IMR-90 (cell line): Measurements from ENCODE around the gene SLAMF7. TPM values are rescaled to one million over a fixed set of nuclear protein-coding genes. Genes with fewer than 3 reads are reported as not detected.

Experiments
- ATAC-seq: fragments of 200-7000 bp; cut with Tn5 transposase; 2 replicates; pipeline ENCODE4 v1.9.1; 2020; ENCODE audit warnings: low read depth, mild to moderate bottlenecking, moderate library complexity
- BruUV-seq: library from RNA; stranded (reverse); fragments of 400-500 nt; replicated peaks from 2 replicates; lab custom pipeline; 2021; lab: Mats Ljungman, UMichigan
- CTCF ChIA-PET: fragments of 300-600 bp; formaldehyde crosslinking; extraction: SDS; loops from one replicate; lab custom pipeline; 2021; ENCODE audit warnings: antibody characterized with exemption; lab: Yijun Ruan, JAX
- POLR2A ChIA-PET: fragments of 300-600 bp; sonication (Branson Sonifier 250); formaldehyde crosslinking; loops from one replicate; lab custom pipeline; 2022; ENCODE audit warnings: antibody characterized with exemption; ENCODE audit not compliant: unreplicated experiment; lab: Charles Lee
- DNase-seq: peaks from one replicate; pipeline ENCODE4 v3.0.0; 2013
- H2AFZ ChIP-seq: replicated peaks from 2 replicates; pipeline ENCODE3; 2013; ENCODE audit warnings: low read length, mild to moderate bottlenecking; ENCODE audit not compliant: poor library complexity
- H2AK5ac ChIP-seq: 2 replicates; pipeline ENCODE4 v1.6.1; 2013; ENCODE audit warnings: low read depth, low read length, inconsistent platforms
- H2AK9ac ChIP-seq: replicated peaks from 2 replicates; pipeline ENCODE3; 2013; ENCODE audit warnings: mild to moderate bottlenecking, low read depth, low read length, moderate library complexity; ENCODE audit not compliant: poor library complexity
- H2BK120ac ChIP-seq: 2 replicates; pipeline ENCODE4 v1.6.1; 2013; ENCODE audit warnings: low read depth, low read length, inconsistent platforms
- H2BK15ac ChIP-seq: 3 replicates; pipeline ENCODE4 v1.6.1; 2013; ENCODE audit warnings: low read depth, low read length, inconsistent platforms
- H2BK20ac ChIP-seq: 2 replicates; pipeline ENCODE4 v1.6.1; 2013; ENCODE audit warnings: low read depth, mild to moderate bottlenecking, inconsistent platforms, low read length, moderate library complexity
- H2BK5ac ChIP-seq: 2 replicates; pipeline ENCODE4 v1.6.1; 2013; ENCODE audit warnings: mild to moderate bottlenecking, low read depth, low read length, inconsistent platforms; ENCODE audit not compliant: poor library complexity, severe bottlenecking
- H3K14ac ChIP-seq: replicated peaks from 2 replicates; pipeline ENCODE4 v1.6.1; 2013; ENCODE audit warnings: low read depth, low read length, inconsistent platforms
- H3K18ac ChIP-seq: 2 replicates; pipeline ENCODE4 v1.6.1; 2013; ENCODE audit warnings: low read depth, low read length, control low read depth
- H3K23ac ChIP-seq: 2 replicates; pipeline ENCODE4 v1.6.1; 2013; ENCODE audit warnings: low read depth, low read length, inconsistent platforms
- H3K27ac ChIP-seq: 2 replicates; pipeline ENCODE4 v1.5.1; 2013; ENCODE audit warnings: mild to moderate bottlenecking, control low read depth, low read length; ENCODE audit not compliant: insufficient read depth
- H3K27me3 ChIP-seq: 2 replicates; pipeline ENCODE4 v1.6.1; 2013; ENCODE audit warnings: low read length; ENCODE audit not compliant: control insufficient read depth, insufficient read depth
- H3K36me3 ChIP-seq: 2 replicates; pipeline ENCODE4 v1.6.1; 2013; ENCODE audit warnings: low read length, mixed read lengths; ENCODE audit not compliant: control insufficient read depth, insufficient read depth
- H3K4ac ChIP-seq: 2 replicates; pipeline ENCODE4 v1.6.1; 2013; ENCODE audit warnings: low read depth, low read length, inconsistent platforms
- H3K4me1 ChIP-seq: 2 replicates; pipeline ENCODE4 v1.6.1; 2013; ENCODE audit warnings: low read length, mixed read lengths; ENCODE audit not compliant: control insufficient read depth, insufficient read depth
- H3K4me2 ChIP-seq: 2 replicates; pipeline ENCODE4 v1.6.1; 2013; ENCODE audit warnings: low read depth, mild to moderate bottlenecking, control low read depth, low read length, moderate library complexity
- H3K4me3 ChIP-seq: 2 replicates; pipeline ENCODE4 v1.5.1; 2013; ENCODE audit warnings: low read depth, mild to moderate bottlenecking, control low read depth, low read length, moderate library complexity; ENCODE audit not compliant: insufficient read depth
- H3K56ac ChIP-seq: 2 replicates; pipeline ENCODE4 v1.6.1; 2013; ENCODE audit warnings: low read length, inconsistent platforms; ENCODE audit not compliant: insufficient read depth; ENCODE audit errors: extremely low read depth
- H3K79me1 ChIP-seq, 2 experiments: 2 replicates each; pipeline ENCODE4 v1.6.1; 2013; ENCODE audit warnings: low read length in 2 of 2, inconsistent platforms in 1 of 2, low read depth in 1 of 2
- H3K9ac ChIP-seq: 2 replicates; pipeline ENCODE4 v1.6.1; 2013; ENCODE audit warnings: low read depth, low read length, control low read depth
- H3K9me1 ChIP-seq: 2 replicates; pipeline ENCODE4 v1.6.1; 2013; ENCODE audit warnings: low read length, inconsistent platforms; ENCODE audit not compliant: insufficient read depth
- H3K9me3 ChIP-seq: 2 replicates; pipeline ENCODE4 v1.6.1; 2013; ENCODE audit warnings: low read length; ENCODE audit not compliant: control insufficient read depth, insufficient read depth
- H4K20me1 ChIP-seq: 2 replicates; pipeline ENCODE4 v1.6.1; 2013; ENCODE audit warnings: low read length, inconsistent platforms; ENCODE audit not compliant: insufficient read depth
- H4K5ac ChIP-seq: 2 replicates; pipeline ENCODE4 v1.6.1; 2013; ENCODE audit warnings: mild to moderate bottlenecking, low read depth, low read length, control low read depth
- H4K8ac ChIP-seq, 2 experiments: 2 replicates each; pipeline ENCODE4 v1.6.1; 2013; ENCODE audit warnings: low read depth in 2 of 2, low read length in 2 of 2, control low read depth in 1 of 2, inconsistent platforms in 1 of 2
- H4K91ac ChIP-seq: 2 replicates; pipeline ENCODE4 v1.6.1; 2013; ENCODE audit warnings: low read depth, low read length, inconsistent platforms; ENCODE audit not compliant: insufficient read depth
- BHLHE40 ChIP-seq: fragments of 150-350 bp; IDR thresholded peaks from 2 replicates; pipeline ENCODE4 v1.6.1; 2016; ENCODE audit warnings: mild to moderate bottlenecking, low read depth, low read length
- CEBPB ChIP-seq: IDR thresholded peaks from 2 replicates; pipeline ENCODE4 v1.6.1; 2012; ENCODE audit warnings: low read depth, low read length, improper control_type of control experiment
- CHD1 ChIP-seq: IDR thresholded peaks from 2 replicates; pipeline ENCODE4 v1.6.1; 2012; ENCODE audit warnings: low read depth, low read length, improper control_type of control experiment
- FOS ChIP-seq: fragments of 150-350 bp; IDR thresholded peaks from 2 replicates; pipeline ENCODE4 v1.6.1; 2016; ENCODE audit warnings: low read depth, low read length
- MAFK ChIP-seq: IDR thresholded peaks from 2 replicates; pipeline ENCODE4 v1.6.1; 2012; ENCODE audit warnings: low read depth, low read length, improper control_type of control experiment
- MAZ ChIP-seq: IDR thresholded peaks from 2 replicates; pipeline ENCODE4 v1.6.1; 2012; ENCODE audit warnings: low read depth, mild to moderate bottlenecking, low read length, improper control_type of control experiment, moderate library complexity, borderline replicate concordance
- MXI1 ChIP-seq: IDR thresholded peaks from 2 replicates; pipeline ENCODE4 v1.6.1; 2012; ENCODE audit warnings: low read depth, mild to moderate bottlenecking, low read length, moderate library complexity, borderline replicate concordance
- NFE2L2 ChIP-seq: fragments of 150-350 bp; IDR thresholded peaks from 2 replicates; pipeline ENCODE4 v1.6.1; 2016; ENCODE audit warnings: low read depth, mild to moderate bottlenecking, low read length
- POLR2A ChIP-seq: IDR thresholded peaks from 2 replicates; pipeline ENCODE4 v1.6.1; 2012; ENCODE audit warnings: mild to moderate bottlenecking, low read depth, low read length
- RAD21 ChIP-seq: IDR thresholded peaks from 2 replicates; pipeline ENCODE4 v1.6.1; 2012; ENCODE audit warnings: low read length, improper control_type of control experiment
- RCOR1 ChIP-seq: IDR thresholded peaks from 2 replicates; pipeline ENCODE4 v1.6.1; 2012; ENCODE audit warnings: mild to moderate bottlenecking, low read length, improper control_type of control experiment; ENCODE audit not compliant: insufficient replicate concordance
- RFX5 ChIP-seq: IDR thresholded peaks from 2 replicates; pipeline ENCODE4 v1.8.0; 2012; ENCODE audit warnings: low read depth, mild to moderate bottlenecking, low read length, moderate library complexity
- SMC3 ChIP-seq: fragments of 150-350 bp; IDR thresholded peaks from 2 replicates; pipeline ENCODE4 v1.6.1; 2016; ENCODE audit warnings: low read depth, mild to moderate bottlenecking, antibody characterized with exemption, low read length, moderate library complexity
- USF2 ChIP-seq: fragments of 150-350 bp; IDR thresholded peaks from 2 replicates; pipeline ENCODE4 v1.6.1; 2017; ENCODE audit warnings: mild to moderate bottlenecking, antibody characterized with exemption, low read length, low read depth
- WGBS, 2 experiments: methylation state at CpG; one replicate each; pipeline versions ENCODE4 v1.1.5 to v1.1.7; 2013; ENCODE audit warnings: missing lambda C conversion rate in 2 of 2; ENCODE audit not compliant: insufficient read length in 1 of 2; ENCODE audit errors: extremely low coverage in 2 of 2; 5-methylcytosine and 5-hydroxymethylcytosine counted together
- dilution Hi-C: fragments of 300-500 bp; cut with HindIII; formaldehyde crosslinking; loops from one replicate; pipeline ENCODE4 v1.14.3; 2018; ENCODE audit warnings: low sequenced_read_pairs; ENCODE audit not compliant: unreplicated experiment
- in situ Hi-C: fragments of 300-500 bp; cut with MboI; formaldehyde crosslinking; loops from 3 replicates; pipeline ENCODE4 v1.14.3; 2019; ENCODE audit warnings: low sequenced_read_pairs, inconsistent platforms, mixed read lengths
- intact Hi-C: fragments of 100-400 bp; cut with micrococcal nuclease; formaldehyde crosslinking; loops from 2 replicates; pipeline ENCODE4 v1.10.0; 2022
- polyA plus RNA-seq, 3 experiments: library from polyadenylated mRNA; depleted of rRNA; stranded (reverse); fragments of >200 nt; gene quantifications; 2 replicates each; pipeline ENCODE4 v1.2.3, GENCODE V29; 2012; ENCODE audit warnings: low replicate concordance in 1 of 3
- total RNA-seq: library from RNA; depleted of rRNA; stranded (reverse); fragments of >200 nt; gene quantifications from 2 replicates; pipeline ENCODE4 v1.2.3, GENCODE V29; 2012
- TF ChIP-seq, protein P1 (sequence below): fragments of 150-350 bp; IDR thresholded peaks from 2 replicates; pipeline ENCODE4 v1.6.1; 2016; ENCODE audit warnings: low read depth, mild to moderate bottlenecking, low read length, moderate library complexity, borderline replicate concordance
- TF ChIP-seq, protein P2 (sequence below): conservative IDR thresholded peaks from 2 replicates; pipeline ENCODE4 v1.5.1; 2012; ENCODE audit warnings: mild to moderate bottlenecking, low read depth, low read length, improper control_type of control experiment

Gene SLAMF7
- total and polyA plus RNA-seq, 2 of the 4 experiments (the other 2 are of a cell fraction): not detected

GRCh38 chr1:160778976-160779375 lies 39.9 kb downstream of the SLAMF7 start:
- no peak for ATAC-seq
- intact Hi-C loops (no loop called here), in situ Hi-C loops (no loop called here), dilution Hi-C loops (no loop called here)
- no peak overlapping the region for H4K5ac ChIP-seq
- no peaks in the 10 kb centered on the region for H3K9me1 ChIP-seq
- no peak overlapping the region for H4K8ac ChIP-seq
- H4K91ac ChIP-seq: no peak overlapping the region
- H2BK15ac ChIP-seq: no peak overlapping the region
- H3K18ac ChIP-seq: no peak overlapping the region
- no peak overlapping the region for H2AK9ac ChIP-seq
- CTCF ChIA-PET: no interaction called here
- H3K27ac ChIP-seq: no peak overlapping the region
- no peak overlapping the region for H2BK120ac ChIP-seq
- H3K4me3 ChIP-seq: no peak overlapping the region
- H3K4me1 ChIP-seq: no peaks in the 10 kb centered on the region
- no peak overlapping the region for H2BK20ac ChIP-seq
- no peaks in the 10 kb centered on the region for H3K27me3 ChIP-seq
- H3K9me3 ChIP-seq: no peaks in the 10 kb centered on the region
- H3K23ac ChIP-seq: no peak overlapping the region
- WGBS, 2 experiments: no CpG with 5 or more reads among the region's 6 CpGs
- no peak overlapping the region for H2AFZ ChIP-seq
- H3K9ac ChIP-seq: no peak overlapping the region
- no peak for TF ChIP-seq POLR2A
- TF ChIP-seq, protein P1, sequence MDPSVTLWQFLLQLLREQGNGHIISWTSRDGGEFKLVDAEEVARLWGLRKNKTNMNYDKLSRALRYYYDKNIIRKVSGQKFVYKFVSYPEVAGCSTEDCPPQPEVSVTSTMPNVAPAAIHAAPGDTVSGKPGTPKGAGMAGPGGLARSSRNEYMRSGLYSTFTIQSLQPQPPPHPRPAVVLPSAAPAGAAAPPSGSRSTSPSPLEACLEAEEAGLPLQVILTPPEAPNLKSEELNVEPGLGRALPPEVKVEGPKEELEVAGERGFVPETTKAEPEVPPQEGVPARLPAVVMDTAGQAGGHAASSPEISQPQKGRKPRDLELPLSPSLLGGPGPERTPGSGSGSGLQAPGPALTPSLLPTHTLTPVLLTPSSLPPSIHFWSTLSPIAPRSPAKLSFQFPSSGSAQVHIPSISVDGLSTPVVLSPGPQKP: no peak
- TF ChIP-seq MAFK: no peak
- no peak for TF ChIP-seq SMC3
- no peak for TF ChIP-seq MAZ
- TF ChIP-seq, protein P2, sequence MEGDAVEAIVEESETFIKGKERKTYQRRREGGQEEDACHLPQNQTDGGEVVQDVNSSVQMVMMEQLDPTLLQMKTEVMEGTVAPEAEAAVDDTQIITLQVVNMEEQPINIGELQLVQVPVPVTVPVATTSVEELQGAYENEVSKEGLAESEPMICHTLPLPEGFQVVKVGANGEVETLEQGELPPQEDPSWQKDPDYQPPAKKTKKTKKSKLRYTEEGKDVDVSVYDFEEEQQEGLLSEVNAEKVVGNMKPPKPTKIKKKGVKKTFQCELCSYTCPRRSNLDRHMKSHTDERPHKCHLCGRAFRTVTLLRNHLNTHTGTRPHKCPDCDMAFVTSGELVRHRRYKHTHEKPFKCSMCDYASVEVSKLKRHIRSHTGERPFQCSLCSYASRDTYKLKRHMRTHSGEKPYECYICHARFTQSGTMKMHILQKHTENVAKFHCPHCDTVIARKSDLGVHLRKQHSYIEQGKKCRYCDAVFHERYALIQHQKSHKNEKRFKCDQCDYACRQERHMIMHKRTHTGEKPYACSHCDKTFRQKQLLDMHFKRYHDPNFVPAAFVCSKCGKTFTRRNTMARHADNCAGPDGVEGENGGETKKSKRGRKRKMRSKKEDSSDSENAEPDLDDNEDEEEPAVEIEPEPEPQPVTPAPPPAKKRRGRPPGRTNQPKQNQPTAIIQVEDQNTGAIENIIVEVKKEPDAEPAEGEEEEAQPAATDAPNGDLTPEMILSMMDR: no peak
- TF ChIP-seq BHLHE40: no peak
- TF ChIP-seq MXI1: no peak
- TF ChIP-seq RAD21: no peak
- no peak for TF ChIP-seq RFX5
- TF ChIP-seq FOS: no peak
- TF ChIP-seq CHD1: no peak
- TF ChIP-seq USF2: no peak
- TF ChIP-seq NFE2L2: no peak
- TF ChIP-seq CEBPB: no peak
- TF ChIP-seq RCOR1: no peak
- no peaks in the 10 kb centered on the region for H4K20me1 ChIP-seq
- H3K4me2 ChIP-seq: no peak overlapping the region
- H2BK5ac ChIP-seq: no peak overlapping the region
- no peak overlapping the region for H3K4ac ChIP-seq
- H3K79me1 ChIP-seq: no peaks in the 10 kb centered on the region
- no peaks in the 10 kb centered on the region for H3K36me3 ChIP-seq
- no peak overlapping the region for H2AK5ac ChIP-seq
- POLR2A ChIA-PET: no interaction called here
- no TSS peak for BruUV-seq
- H3K14ac ChIP-seq: no peak overlapping the region
- no peak overlapping the region for H3K56ac ChIP-seq
- DNase-seq: no peak
